ENCODE measurements around the gene SLC22A24. TPM values are rescaled to one million over a fixed set of nuclear protein-coding genes. Genes with fewer than 3 reads are reported as not detected.
"Not testable (repeated sequence)": the region's sequence is repeated elsewhere in the genome, so short reads cannot be mapped to it uniquely, and the experiment has no call there.

Gene SLC22A24
- total RNA-seq, 1 experiment from 2014 or later = not detected

DNA sequence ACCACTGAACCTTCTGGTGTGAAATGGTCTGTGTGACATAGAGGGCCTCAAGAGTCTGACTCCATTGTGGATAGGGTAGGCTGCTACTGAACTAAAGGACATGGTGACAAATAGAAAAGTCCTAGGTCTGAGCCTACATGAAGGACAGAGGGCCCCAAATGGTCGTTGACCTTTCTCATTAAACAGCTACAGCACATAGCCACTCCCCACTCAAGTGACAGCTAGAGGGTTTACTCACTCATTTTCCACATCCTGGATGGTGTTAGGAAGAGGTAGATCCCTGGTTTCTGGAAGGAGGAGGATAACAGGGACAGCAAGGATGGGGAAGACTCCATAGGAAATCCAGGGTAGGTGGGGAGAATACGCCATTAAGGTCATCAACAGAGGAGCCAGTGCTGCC, 63.3 kb downstream of the SLC22A24 start:
- WGBS (ENCODE audit: extremely low coverage, insufficient read length, low lambda C conversion rate) = no CpG with 5 or more reads among the region's 2 CpGs
- H3K79me2 ChIP-seq (ENCODE audit: insufficient read depth, low read length) = no peaks in the 10 kb centered on the region
- no peak overlapping the region for H3K27ac ChIP-seq (ENCODE audit: insufficient read length, low read depth, low read length)
- no peak overlapping the region for H3K14ac ChIP-seq (ENCODE audit: insufficient read depth, low read length)
- H2AFZ ChIP-seq (ENCODE audit: low read length) = no peak overlapping the region
- no peak overlapping the region for H3K56ac ChIP-seq (ENCODE audit: insufficient read length, low read depth, low read length)
- H2BK120ac ChIP-seq (ENCODE audit: low read depth, low read length, poor library complexity, severe bottlenecking) = no peak overlapping the region
- no peak overlapping the region for H2BK5ac ChIP-seq (ENCODE audit: insufficient read length, low read length)
- no peak overlapping the region for H3K4ac ChIP-seq (ENCODE audit: low read depth, low read length)
- TF ChIP-seq, protein P1, sequence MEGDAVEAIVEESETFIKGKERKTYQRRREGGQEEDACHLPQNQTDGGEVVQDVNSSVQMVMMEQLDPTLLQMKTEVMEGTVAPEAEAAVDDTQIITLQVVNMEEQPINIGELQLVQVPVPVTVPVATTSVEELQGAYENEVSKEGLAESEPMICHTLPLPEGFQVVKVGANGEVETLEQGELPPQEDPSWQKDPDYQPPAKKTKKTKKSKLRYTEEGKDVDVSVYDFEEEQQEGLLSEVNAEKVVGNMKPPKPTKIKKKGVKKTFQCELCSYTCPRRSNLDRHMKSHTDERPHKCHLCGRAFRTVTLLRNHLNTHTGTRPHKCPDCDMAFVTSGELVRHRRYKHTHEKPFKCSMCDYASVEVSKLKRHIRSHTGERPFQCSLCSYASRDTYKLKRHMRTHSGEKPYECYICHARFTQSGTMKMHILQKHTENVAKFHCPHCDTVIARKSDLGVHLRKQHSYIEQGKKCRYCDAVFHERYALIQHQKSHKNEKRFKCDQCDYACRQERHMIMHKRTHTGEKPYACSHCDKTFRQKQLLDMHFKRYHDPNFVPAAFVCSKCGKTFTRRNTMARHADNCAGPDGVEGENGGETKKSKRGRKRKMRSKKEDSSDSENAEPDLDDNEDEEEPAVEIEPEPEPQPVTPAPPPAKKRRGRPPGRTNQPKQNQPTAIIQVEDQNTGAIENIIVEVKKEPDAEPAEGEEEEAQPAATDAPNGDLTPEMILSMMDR (conservative IDR thresholded peaks at IDR 0.05) = no peak
- no peak overlapping the region for H3K18ac ChIP-seq (ENCODE audit: insufficient read length, low read depth, low read length)
- H3K27ac Mint-ChIP-seq = no peak overlapping the region
- DNase-seq = no peak
- no peak overlapping the region for H2BK12ac ChIP-seq (ENCODE audit: insufficient read length, low read depth, low read length)
- peaks cover 1% of the 10 kb centered on the region for H3K27me3 Mint-ChIP-seq (ENCODE audit: low read depth)
- no peak overlapping the region for H3K4me3 Mint-ChIP-seq
- H3K79me1 ChIP-seq (ENCODE audit: insufficient read depth, low read depth, low read length, poor library complexity, severe bottlenecking) = no peaks in the 10 kb centered on the region
- H3K23me2 ChIP-seq (ENCODE audit: insufficient read length, low read depth, low read length, poor library complexity, severe bottlenecking) = no peaks in the 10 kb centered on the region
- no peak overlapping the region for H4K91ac ChIP-seq (ENCODE audit: insufficient read length, low read depth, low read length)
- peaks cover 6% of the 10 kb centered on the region in 3 experiments; a peak in 4 of 7 replicates for H3K36me3 Mint-ChIP-seq (ENCODE audit: insufficient read depth in 1 of 3, low read depth in 3 of 3)
- no peak overlapping the region for H3K9ac ChIP-seq (ENCODE audit: extremely low read depth, insufficient read length, low read length)
- no peak overlapping the region for H3K23ac ChIP-seq (ENCODE audit: insufficient read length, low read depth, low read length)
- no peaks in the 10 kb centered on the region for H4K20me1 ChIP-seq (ENCODE audit: control insufficient read depth, insufficient read depth, insufficient read length)
- no peak overlapping the region for H4K5ac ChIP-seq (ENCODE audit: insufficient read length, low read depth, low read length)
- H3K4me2 ChIP-seq (ENCODE audit: insufficient read depth, insufficient read length, low read length) = no peak overlapping the region
- H3K27me3 ChIP-seq (ENCODE audit: insufficient read depth, low read length) = no peaks in the 10 kb centered on the region
- no peak overlapping the region for H3T11ph ChIP-seq (ENCODE audit: low read length)
- no peaks in the 10 kb centered on the region for H3K9me3 ChIP-seq (ENCODE audit: control insufficient read depth, low read depth, low read length)
- no peak overlapping the region for H4K8ac ChIP-seq (replicated peaks; ENCODE audit: insufficient read length, low read depth, low read length)
- peaks cover 0 to 2% of the 10 kb centered on the region in 2 experiments; a peak in 1 of 4 replicates for H3K4me1 Mint-ChIP-seq
- H3K4me1 ChIP-seq (ENCODE audit: insufficient read depth, low read length) = no peaks in the 10 kb centered on the region
- H2BK15ac ChIP-seq (ENCODE audit: low read depth, low read length) = no peak overlapping the region
- H2AK5ac ChIP-seq (ENCODE audit: insufficient read length, low read length) = no peak overlapping the region
- peaks cover 22 to 39% of the 10 kb centered on the region in 2 experiments for H3K9me3 Mint-ChIP-seq
- no peak overlapping the region for H2BK20ac ChIP-seq (ENCODE audit: low read depth, low read length, poor library complexity, severe bottlenecking)

DNA sequence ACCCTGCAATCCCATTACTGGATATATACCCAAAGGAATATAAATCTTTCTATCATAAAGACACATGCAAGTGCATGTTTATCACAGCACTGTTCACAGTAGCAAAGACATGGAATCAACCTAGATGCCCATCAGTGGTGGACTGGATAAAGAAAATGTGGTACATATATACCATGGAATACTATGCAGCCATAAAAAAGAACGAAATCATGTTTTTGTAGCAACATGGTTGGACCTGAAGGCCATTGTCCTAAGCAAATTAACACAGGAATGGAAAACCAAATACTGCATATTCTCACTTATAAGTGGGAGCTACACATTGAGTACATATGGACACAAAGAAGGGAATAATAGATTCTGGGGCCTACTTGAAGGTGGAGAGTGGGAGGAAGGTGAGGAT, 97.8 kb downstream of the SLC22A24 start:
- WGBS (ENCODE audit: extremely low coverage, insufficient read length, low lambda C conversion rate) = no CpG with 5 or more reads among the region's 1 CpG

More for the DNA sequence above, 97.8 kb downstream of the SLC22A24 start:
- DNase-seq; H2BK120ac ChIP-seq (ENCODE audit: low read depth, low read length, poor library complexity, severe bottlenecking); H3K18ac ChIP-seq (ENCODE audit: insufficient read length, low read depth, low read length); H3K14ac ChIP-seq (ENCODE audit: insufficient read depth, low read length); H3K36me3 Mint-ChIP-seq (ENCODE audit: insufficient read depth in 1 of 3, low read depth in 3 of 3); H3K79me1 ChIP-seq (ENCODE audit: insufficient read depth, low read depth, low read length, poor library complexity, severe bottlenecking); H3K79me2 ChIP-seq (ENCODE audit: insufficient read depth, low read length); H3K23me2 ChIP-seq (ENCODE audit: insufficient read length, low read depth, low read length, poor library complexity, severe bottlenecking); H4K20me1 ChIP-seq (ENCODE audit: control insufficient read depth, insufficient read depth, insufficient read length); H3T11ph ChIP-seq (ENCODE audit: low read length); H2BK15ac ChIP-seq (ENCODE audit: low read depth, low read length); H4K8ac ChIP-seq (replicated peaks; ENCODE audit: insufficient read length, low read depth, low read length); H3K4me1 ChIP-seq (ENCODE audit: insufficient read depth, low read length); H3K9ac ChIP-seq (ENCODE audit: extremely low read depth, insufficient read length, low read length); H2BK5ac ChIP-seq (ENCODE audit: insufficient read length, low read length); H3K4ac ChIP-seq (ENCODE audit: low read depth, low read length); H3K27me3 ChIP-seq (ENCODE audit: insufficient read depth, low read length); H3K4me1 Mint-ChIP-seq; H3K9me3 ChIP-seq (ENCODE audit: control insufficient read depth, low read depth, low read length); H3K23ac ChIP-seq (ENCODE audit: insufficient read length, low read depth, low read length); H3K27me3 Mint-ChIP-seq (ENCODE audit: low read depth); H2AK5ac ChIP-seq (ENCODE audit: insufficient read length, low read length); H4K5ac ChIP-seq (ENCODE audit: insufficient read length, low read depth, low read length); H3K27ac ChIP-seq (ENCODE audit: insufficient read length, low read depth, low read length); H3K27ac Mint-ChIP-seq; H3K4me3 Mint-ChIP-seq; H3K4me2 ChIP-seq (ENCODE audit: insufficient read depth, insufficient read length, low read length); H2AFZ ChIP-seq (ENCODE audit: low read length); H3K56ac ChIP-seq (ENCODE audit: insufficient read length, low read depth, low read length); H4K91ac ChIP-seq (ENCODE audit: insufficient read length, low read depth, low read length); H2BK12ac ChIP-seq (ENCODE audit: insufficient read length, low read depth, low read length); H2BK20ac ChIP-seq (ENCODE audit: low read depth, low read length, poor library complexity, severe bottlenecking): not testable (repeated sequence)
- peaks cover 39 to 53% of the 10 kb centered on the region in 2 experiments for H3K9me3 Mint-ChIP-seq

All from H9 (cell line).